KG1 (cell line): ENCODE results near the gene HOXC13.

Experiments
- DNase-seq: peaks from one replicate; lab custom pipeline; 2025; lab: John Stamatoyannopoulos, UW

HOXC13 gene

GRCh38 chr12:53995378-53996239, 57.0 kb downstream of the HOXC13 start:
- no peak for DNase-seq
